IMR-90 (cell line): Measurements from ENCODE around the gene LRRC7. TPM values are rescaled to one million over a fixed set of nuclear protein-coding genes. Genes with fewer than 3 reads are reported as not detected.

ENCODE experiments used
- ATAC-seq: fragments of 200-7000 bp; cut with Tn5 transposase; 2 replicates; pipeline ENCODE4 v1.9.1; 2020; ENCODE audit warnings: low read depth, mild to moderate bottlenecking, moderate library complexity
- BruUV-seq: library from RNA; stranded (reverse); fragments of 400-500 nt; replicated peaks from 2 replicates; lab custom pipeline; 2021; lab: Mats Ljungman, UMichigan
- CTCF ChIA-PET: fragments of 300-600 bp; formaldehyde crosslinking; extraction: SDS; loops from one replicate; lab custom pipeline; 2021; ENCODE audit warnings: antibody characterized with exemption; lab: Yijun Ruan, JAX
- POLR2A ChIA-PET: fragments of 300-600 bp; sonication (Branson Sonifier 250); formaldehyde crosslinking; loops from one replicate; lab custom pipeline; 2022; ENCODE audit warnings: antibody characterized with exemption; ENCODE audit not compliant: unreplicated experiment; lab: Charles Lee
- DNase-seq: peaks from one replicate; pipeline ENCODE4 v3.0.0; 2013
- H2AFZ ChIP-seq: replicated peaks from 2 replicates; pipeline ENCODE3; 2013; ENCODE audit warnings: low read length, mild to moderate bottlenecking; ENCODE audit not compliant: poor library complexity
- H2AK5ac ChIP-seq: 2 replicates; pipeline ENCODE4 v1.6.1; 2013; ENCODE audit warnings: low read depth, low read length, inconsistent platforms
- H2AK9ac ChIP-seq: replicated peaks from 2 replicates; pipeline ENCODE3; 2013; ENCODE audit warnings: mild to moderate bottlenecking, low read depth, low read length, moderate library complexity; ENCODE audit not compliant: poor library complexity
- H2BK120ac ChIP-seq: 2 replicates; pipeline ENCODE4 v1.6.1; 2013; ENCODE audit warnings: low read depth, low read length, inconsistent platforms
- H2BK15ac ChIP-seq: 3 replicates; pipeline ENCODE4 v1.6.1; 2013; ENCODE audit warnings: low read depth, low read length, inconsistent platforms
- H2BK20ac ChIP-seq: 2 replicates; pipeline ENCODE4 v1.6.1; 2013; ENCODE audit warnings: low read depth, mild to moderate bottlenecking, inconsistent platforms, low read length, moderate library complexity
- H2BK5ac ChIP-seq: 2 replicates; pipeline ENCODE4 v1.6.1; 2013; ENCODE audit warnings: mild to moderate bottlenecking, low read depth, low read length, inconsistent platforms; ENCODE audit not compliant: poor library complexity, severe bottlenecking
- H3K14ac ChIP-seq: replicated peaks from 2 replicates; pipeline ENCODE4 v1.6.1; 2013; ENCODE audit warnings: low read depth, low read length, inconsistent platforms
- H3K18ac ChIP-seq: 2 replicates; pipeline ENCODE4 v1.6.1; 2013; ENCODE audit warnings: low read depth, low read length, control low read depth
- H3K23ac ChIP-seq: 2 replicates; pipeline ENCODE4 v1.6.1; 2013; ENCODE audit warnings: low read depth, low read length, inconsistent platforms
- H3K27ac ChIP-seq: 2 replicates; pipeline ENCODE4 v1.5.1; 2013; ENCODE audit warnings: mild to moderate bottlenecking, control low read depth, low read length; ENCODE audit not compliant: insufficient read depth
- H3K27me3 ChIP-seq: 2 replicates; pipeline ENCODE4 v1.6.1; 2013; ENCODE audit warnings: low read length; ENCODE audit not compliant: control insufficient read depth, insufficient read depth
- H3K36me3 ChIP-seq: 2 replicates; pipeline ENCODE4 v1.6.1; 2013; ENCODE audit warnings: low read length, mixed read lengths; ENCODE audit not compliant: control insufficient read depth, insufficient read depth
- H3K4ac ChIP-seq: 2 replicates; pipeline ENCODE4 v1.6.1; 2013; ENCODE audit warnings: low read depth, low read length, inconsistent platforms
- H3K4me1 ChIP-seq: 2 replicates; pipeline ENCODE4 v1.6.1; 2013; ENCODE audit warnings: low read length, mixed read lengths; ENCODE audit not compliant: control insufficient read depth, insufficient read depth
- H3K4me2 ChIP-seq: 2 replicates; pipeline ENCODE4 v1.6.1; 2013; ENCODE audit warnings: low read depth, mild to moderate bottlenecking, control low read depth, low read length, moderate library complexity
- H3K4me3 ChIP-seq: 2 replicates; pipeline ENCODE4 v1.5.1; 2013; ENCODE audit warnings: low read depth, mild to moderate bottlenecking, control low read depth, low read length, moderate library complexity; ENCODE audit not compliant: insufficient read depth
- H3K56ac ChIP-seq: 2 replicates; pipeline ENCODE4 v1.6.1; 2013; ENCODE audit warnings: low read length, inconsistent platforms; ENCODE audit not compliant: insufficient read depth; ENCODE audit errors: extremely low read depth
- H3K79me1 ChIP-seq, 2 experiments: 2 replicates each; pipeline ENCODE4 v1.6.1; 2013; ENCODE audit warnings: low read length in 2 of 2, inconsistent platforms in 1 of 2, low read depth in 1 of 2
- H3K9ac ChIP-seq: 2 replicates; pipeline ENCODE4 v1.6.1; 2013; ENCODE audit warnings: low read depth, low read length, control low read depth
- H3K9me1 ChIP-seq: 2 replicates; pipeline ENCODE4 v1.6.1; 2013; ENCODE audit warnings: low read length, inconsistent platforms; ENCODE audit not compliant: insufficient read depth
- H3K9me3 ChIP-seq: 2 replicates; pipeline ENCODE4 v1.6.1; 2013; ENCODE audit warnings: low read length; ENCODE audit not compliant: control insufficient read depth, insufficient read depth
- H4K20me1 ChIP-seq: 2 replicates; pipeline ENCODE4 v1.6.1; 2013; ENCODE audit warnings: low read length, inconsistent platforms; ENCODE audit not compliant: insufficient read depth
- H4K5ac ChIP-seq: 2 replicates; pipeline ENCODE4 v1.6.1; 2013; ENCODE audit warnings: mild to moderate bottlenecking, low read depth, low read length, control low read depth
- H4K8ac ChIP-seq, 2 experiments: 2 replicates each; pipeline ENCODE4 v1.6.1; 2013; ENCODE audit warnings: low read depth in 2 of 2, low read length in 2 of 2, control low read depth in 1 of 2, inconsistent platforms in 1 of 2
- H4K91ac ChIP-seq: 2 replicates; pipeline ENCODE4 v1.6.1; 2013; ENCODE audit warnings: low read depth, low read length, inconsistent platforms; ENCODE audit not compliant: insufficient read depth
- BHLHE40 ChIP-seq: fragments of 150-350 bp; IDR thresholded peaks from 2 replicates; pipeline ENCODE4 v1.6.1; 2016; ENCODE audit warnings: mild to moderate bottlenecking, low read depth, low read length
- CEBPB ChIP-seq: IDR thresholded peaks from 2 replicates; pipeline ENCODE4 v1.6.1; 2012; ENCODE audit warnings: low read depth, low read length, improper control_type of control experiment
- CTCF ChIP-seq: conservative IDR thresholded peaks from 2 replicates; pipeline ENCODE4 v1.5.1; 2012; ENCODE audit warnings: mild to moderate bottlenecking, low read depth, low read length, improper control_type of control experiment
- ELK1 ChIP-seq: fragments of 150-350 bp; IDR thresholded peaks from 2 replicates; pipeline ENCODE4 v1.6.1; 2016; ENCODE audit warnings: low read depth, mild to moderate bottlenecking, low read length, moderate library complexity, borderline replicate concordance
- FOS ChIP-seq: fragments of 150-350 bp; IDR thresholded peaks from 2 replicates; pipeline ENCODE4 v1.6.1; 2016; ENCODE audit warnings: low read depth, low read length
- MAFK ChIP-seq: IDR thresholded peaks from 2 replicates; pipeline ENCODE4 v1.6.1; 2012; ENCODE audit warnings: low read depth, low read length, improper control_type of control experiment
- MAZ ChIP-seq: IDR thresholded peaks from 2 replicates; pipeline ENCODE4 v1.6.1; 2012; ENCODE audit warnings: low read depth, mild to moderate bottlenecking, low read length, improper control_type of control experiment, moderate library complexity, borderline replicate concordance
- MXI1 ChIP-seq: IDR thresholded peaks from 2 replicates; pipeline ENCODE4 v1.6.1; 2012; ENCODE audit warnings: low read depth, mild to moderate bottlenecking, low read length, moderate library complexity, borderline replicate concordance
- NFE2L2 ChIP-seq: fragments of 150-350 bp; IDR thresholded peaks from 2 replicates; pipeline ENCODE4 v1.6.1; 2016; ENCODE audit warnings: low read depth, mild to moderate bottlenecking, low read length
- POLR2A ChIP-seq: IDR thresholded peaks from 2 replicates; pipeline ENCODE4 v1.6.1; 2012; ENCODE audit warnings: mild to moderate bottlenecking, low read depth, low read length
- RAD21 ChIP-seq: IDR thresholded peaks from 2 replicates; pipeline ENCODE4 v1.6.1; 2012; ENCODE audit warnings: low read length, improper control_type of control experiment
- RCOR1 ChIP-seq: IDR thresholded peaks from 2 replicates; pipeline ENCODE4 v1.6.1; 2012; ENCODE audit warnings: mild to moderate bottlenecking, low read length, improper control_type of control experiment; ENCODE audit not compliant: insufficient replicate concordance
- RFX5 ChIP-seq: IDR thresholded peaks from 2 replicates; pipeline ENCODE4 v1.8.0; 2012; ENCODE audit warnings: low read depth, mild to moderate bottlenecking, low read length, moderate library complexity
- SMC3 ChIP-seq: fragments of 150-350 bp; IDR thresholded peaks from 2 replicates; pipeline ENCODE4 v1.6.1; 2016; ENCODE audit warnings: low read depth, mild to moderate bottlenecking, antibody characterized with exemption, low read length, moderate library complexity
- WGBS, 2 experiments: methylation state at CpG; one replicate each; pipeline versions ENCODE4 v1.1.5 to v1.1.7; 2013; ENCODE audit warnings: missing lambda C conversion rate in 2 of 2; ENCODE audit not compliant: insufficient read length in 1 of 2; ENCODE audit errors: extremely low coverage in 2 of 2; 5-methylcytosine and 5-hydroxymethylcytosine counted together
- dilution Hi-C: fragments of 300-500 bp; cut with HindIII; formaldehyde crosslinking; loops from one replicate; pipeline ENCODE4 v1.14.3; 2018; ENCODE audit warnings: low sequenced_read_pairs; ENCODE audit not compliant: unreplicated experiment
- in situ Hi-C: fragments of 300-500 bp; cut with MboI; formaldehyde crosslinking; loops from 3 replicates; pipeline ENCODE4 v1.14.3; 2019; ENCODE audit warnings: low sequenced_read_pairs, inconsistent platforms, mixed read lengths
- intact Hi-C: fragments of 100-400 bp; cut with micrococcal nuclease; formaldehyde crosslinking; loops from 2 replicates; pipeline ENCODE4 v1.10.0; 2022
- polyA plus RNA-seq, 3 experiments: library from polyadenylated mRNA; depleted of rRNA; stranded (reverse); fragments of >200 nt; gene quantifications; 2 replicates each; pipeline ENCODE4 v1.2.3, GENCODE V29; 2012; ENCODE audit warnings: low replicate concordance in 1 of 3
- total RNA-seq: library from RNA; depleted of rRNA; stranded (reverse); fragments of >200 nt; gene quantifications from 2 replicates; pipeline ENCODE4 v1.2.3, GENCODE V29; 2012
- TF ChIP-seq, protein P1 (sequence below): fragments of 150-350 bp; IDR thresholded peaks from 2 replicates; pipeline ENCODE4 v1.6.1; 2017; ENCODE audit warnings: mild to moderate bottlenecking, antibody characterized with exemption, low read length, low read depth

The LRRC7 gene
- total and polyA plus RNA-seq, 2 of the 4 experiments (the other 2 are of a cell fraction) = under 0.01 to 0.02 TPM

- no peak overlapping the region for H2AK9ac ChIP-seq
- no peaks in the 10 kb centered on the region for H3K79me1 ChIP-seq
- no peaks in the 10 kb centered on the region for H3K36me3 ChIP-seq
- H3K27ac ChIP-seq = no peak overlapping the region
- no peak overlapping the region for H4K5ac ChIP-seq
- no peaks in the 10 kb centered on the region for H3K27me3 ChIP-seq
- no peak overlapping the region for H3K18ac ChIP-seq
- in situ Hi-C loops = no loop called here
- no peak overlapping the region for H4K8ac ChIP-seq
- no peak overlapping the region for H2BK120ac ChIP-seq
- H3K4me1 ChIP-seq = no peaks in the 10 kb centered on the region; the same call in 1 of the 2 replicates
- H3K9me3 ChIP-seq = no peaks in the 10 kb centered on the region
- no peak overlapping the region for H4K91ac ChIP-seq
- H3K4me3 ChIP-seq = no peak overlapping the region
- H3K9me1 ChIP-seq = no peaks in the 10 kb centered on the region
- no peak overlapping the region for H3K23ac ChIP-seq
- no peak for DNase-seq
- no peak overlapping the region for H3K14ac ChIP-seq
- no peak for TF ChIP-seq ELK1
- TF ChIP-seq SMC3 = no peak
- TF ChIP-seq NFE2L2 = no peak
- TF ChIP-seq MXI1 = no peak
- no peak for TF ChIP-seq RFX5
- no peak for TF ChIP-seq CEBPB
- TF ChIP-seq FOS = no peak
- no peak for TF ChIP-seq RAD21
- no peak for TF ChIP-seq CTCF
- TF ChIP-seq RCOR1 = no peak
- TF ChIP-seq, protein P1, sequence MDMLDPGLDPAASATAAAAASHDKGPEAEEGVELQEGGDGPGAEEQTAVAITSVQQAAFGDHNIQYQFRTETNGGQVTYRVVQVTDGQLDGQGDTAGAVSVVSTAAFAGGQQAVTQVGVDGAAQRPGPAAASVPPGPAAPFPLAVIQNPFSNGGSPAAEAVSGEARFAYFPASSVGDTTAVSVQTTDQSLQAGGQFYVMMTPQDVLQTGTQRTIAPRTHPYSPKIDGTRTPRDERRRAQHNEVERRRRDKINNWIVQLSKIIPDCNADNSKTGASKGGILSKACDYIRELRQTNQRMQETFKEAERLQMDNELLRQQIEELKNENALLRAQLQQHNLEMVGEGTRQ = no peak
- TF ChIP-seq POLR2A = no peak
- TF ChIP-seq BHLHE40 = no peak
- TF ChIP-seq MAZ = no peak
- TF ChIP-seq MAFK = no peak
- dilution Hi-C loops = no loop called here
- no TSS peak for BruUV-seq
- H2AFZ ChIP-seq = no peak overlapping the region
- no peak overlapping the region for H3K56ac ChIP-seq
- H2AK5ac ChIP-seq = no peak overlapping the region
- no peak overlapping the region for H2BK5ac ChIP-seq
- H3K4ac ChIP-seq = no peak overlapping the region
- WGBS, 2 experiments = 80% methylated on average over 1 of the region's 1 CpG; no CpG with 5 or more reads in 1 of the 2 experiments
- no peak overlapping the region for H3K9ac ChIP-seq
- no peaks in the 10 kb centered on the region for H4K20me1 ChIP-seq
- H3K4me2 ChIP-seq = no peak overlapping the region
- CTCF ChIA-PET = no interaction called here
- no peak for ATAC-seq
- no peak overlapping the region for H2BK20ac ChIP-seq
- intact Hi-C loops = no loop called here
- H2BK15ac ChIP-seq = no peak overlapping the region
- POLR2A ChIA-PET = no interaction called here
Observed at GRCh38 chr1:69987881-69988280, 420.2 kb downstream of the LRRC7 start.
